B cell (primary cell): ENCODE results near the gene PFN1. TPM values are rescaled to one million over a fixed set of nuclear protein-coding genes. Genes with fewer than 3 reads are reported as not detected.

Experiments
- ATAC-seq: fragments of 200-7000 bp; cut with Tn5 transposase; one replicate; pipeline ENCODE4 v1.10.0; 2021; ENCODE audit warnings: low read depth, mild to moderate bottlenecking, moderate number of reproducible peaks, moderate library complexity
- CTCF ChIA-PET: fragments of 350-600 bp; sonication (Branson Sonifier 250); formaldehyde crosslinking; loops from one replicate; lab custom pipeline; 2021; ENCODE audit warnings: antibody characterized with exemption, inconsistent platforms; lab: Charles Lee
- POLR2A ChIA-PET: fragments of 350-600 bp; sonication (Branson Sonifier 250); formaldehyde crosslinking; loops from one replicate; lab custom pipeline; 2021; ENCODE audit warnings: antibody characterized with exemption; lab: Charles Lee
- DNase-seq: peaks from one replicate; pipeline ENCODE4 v3.0.0; 2013
- H2AFZ ChIP-seq: 2 replicates; pipeline ENCODE4 v1.6.1; 2012; ENCODE audit warnings: mild to moderate bottlenecking, low read depth, low read length; ENCODE audit not compliant: insufficient read depth, poor library complexity, severe bottlenecking
- H3K27ac ChIP-seq, 2 donors: 1 replicate in 1 of 2; 2 replicates in 1 of 2; pipeline ENCODE4 v1.5.1; 2012 to 2013; ENCODE audit warnings: low read length in 2 of 2, mild to moderate bottlenecking in 2 of 2, moderate library complexity in 1 of 2
- H3K27me3 ChIP-seq, 4 experiments: fragments of 200-600 bp in 1 of 4; sonication (generic) in 1 of 4; replicated peaks in 1 of 4; 1 replicate in 2 of 4; 2 replicates in 2 of 4; pipeline versions ENCODE4 v1.6.1 to v1.7.0; 2013 to 2016; ENCODE audit warnings: low read length in 3 of 4, mild to moderate bottlenecking in 2 of 4, mixed read lengths in 1 of 4, moderate library complexity in 1 of 4; ENCODE audit not compliant: insufficient read depth in 4 of 4, control insufficient read depth in 3 of 4; ENCODE audit errors: control extremely low read depth in 1 of 4
- H3K36me3 ChIP-seq, 2 experiments: replicated peaks in 1 of 2; 1 replicate in 1 of 2; 2 replicates in 1 of 2; pipeline versions ENCODE4 v1.6.1 to v1.7.1; 2013; ENCODE audit warnings: low read length in 1 of 2; ENCODE audit not compliant: insufficient read depth in 2 of 2, control insufficient read depth in 1 of 2; ENCODE audit errors: control extremely low read depth in 1 of 2, extremely low read depth in 1 of 2
- H3K4me1 ChIP-seq, 2 donors: fragments of 200-600 bp in 1 of 2; sonication (generic) in 1 of 2; 1 replicate in 1 of 2; 2 replicates in 1 of 2; pipeline versions ENCODE4 v1.5.1 to v1.6.1; 2013 to 2017; ENCODE audit warnings: low read length in 2 of 2; ENCODE audit not compliant: control insufficient read depth in 2 of 2, insufficient read depth in 2 of 2
- H3K4me2 ChIP-seq: replicated peaks from 2 replicates; pipeline ENCODE3; 2012; ENCODE audit warnings: mild to moderate bottlenecking, low read depth, low read length; ENCODE audit not compliant: poor library complexity, severe bottlenecking
- H3K4me3 ChIP-seq, 5 experiments: fragments of 200-600 bp in 1 of 5; sonication (generic) in 1 of 5; 1 replicate in 3 of 5; 2 replicates in 2 of 5; pipeline versions ENCODE4 v1.5.1 to v1.7.0; 2011 to 2016; ENCODE audit warnings: low read length in 4 of 5, mild to moderate bottlenecking in 4 of 5, low read depth in 2 of 5, control low read depth in 1 of 5, moderate library complexity in 1 of 5; ENCODE audit not compliant: insufficient read depth in 1 of 5; ENCODE audit errors: control extremely low read depth in 1 of 5, extremely low read depth in 1 of 5
- H3K79me2 ChIP-seq: fragments of 200-600 bp; sonication (generic); one replicate; pipeline ENCODE4 v1.6.0; 2016; ENCODE audit warnings: low read length; ENCODE audit not compliant: control insufficient read depth, insufficient read depth
- H3K9ac ChIP-seq: fragments of 200-600 bp; sonication (generic); 2 replicates; pipeline ENCODE4 v1.6.1; 2017; ENCODE audit warnings: mild to moderate bottlenecking, low read length, moderate library complexity
- H3K9me3 ChIP-seq, 3 donors: one replicate each; pipeline versions ENCODE4 v1.6.1 to v1.7.1; 2013; ENCODE audit warnings: low read length in 2 of 3; ENCODE audit not compliant: control insufficient read depth in 2 of 3, insufficient read depth in 1 of 3; ENCODE audit errors: control extremely low read depth in 1 of 3
- H4K20me1 ChIP-seq: 2 replicates; pipeline ENCODE4 v1.6.0; 2012; ENCODE audit warnings: mild to moderate bottlenecking, low read length; ENCODE audit not compliant: insufficient read depth, control insufficient read depth, poor library complexity, severe bottlenecking
- H3K27ac Mint-ChIP-seq: one replicate; pipeline ENCODE4 v1.8.0; 2021; ENCODE audit warnings: mixed read lengths
- H3K27me3 Mint-ChIP-seq: one replicate; pipeline ENCODE4 v1.8.0; 2021; ENCODE audit warnings: mixed read lengths
- H3K4me1 Mint-ChIP-seq: one replicate; pipeline ENCODE4 v1.8.0; 2021; ENCODE audit warnings: mixed read lengths
- H3K4me3 Mint-ChIP-seq: one replicate; pipeline ENCODE4 v1.8.0; 2021; ENCODE audit warnings: mixed read lengths
- H3K9me3 Mint-ChIP-seq: one replicate; pipeline ENCODE4 v1.8.0; 2022; ENCODE audit warnings: mixed read lengths; ENCODE audit not compliant: insufficient read depth
- EZH2 ChIP-seq: IDR thresholded peaks from 2 replicates; pipeline ENCODE4 v1.6.1; 2012; ENCODE audit warnings: borderline replicate concordance, low read depth, mild to moderate bottlenecking, moderate library complexity, low read length; ENCODE audit not compliant: insufficient read depth, poor library complexity, severe bottlenecking
- WGBS: methylation state at CpG from one replicate; pipeline ENCODE4 v1.1.5; 2013; ENCODE audit warnings: missing lambda C conversion rate; ENCODE audit not compliant: insufficient coverage; 5-methylcytosine and 5-hydroxymethylcytosine counted together
- intact Hi-C: fragments of 100-400 bp; cut with micrococcal nuclease; formaldehyde crosslinking; loops from one replicate; pipeline ENCODE4 v1.10.0; 2022
- polyA plus RNA-seq: library from polyadenylated mRNA; depleted of rRNA; stranded (reverse); fragments of >200 nt; gene quantifications from 2 replicates; pipeline ENCODE4 v1.2.3, GENCODE V29; 2012
- total RNA-seq, 2 donors: library from RNA; stranded (reverse); fragments of 120-200 nt in 1 of 2; gene quantifications; 1 replicate in 1 of 2; 2 replicates in 1 of 2; pipeline versions ENCODE4 v1.2.3 to v1.2.4, GENCODE V29; 2013 to 2022
- TF ChIP-seq, protein P1 (sequence below): fragments of 200-600 bp; IDR thresholded peaks from one replicate; pipeline ENCODE4 v1.8.0; 2022; ENCODE audit warnings: antibody characterized with exemption, mild to moderate bottlenecking

PFN1 gene
- total and polyA plus RNA-seq, 2 donors (not counting 1 experiment from before 2014, with no cell fraction given): 330 to 609 TPM

DNA sequence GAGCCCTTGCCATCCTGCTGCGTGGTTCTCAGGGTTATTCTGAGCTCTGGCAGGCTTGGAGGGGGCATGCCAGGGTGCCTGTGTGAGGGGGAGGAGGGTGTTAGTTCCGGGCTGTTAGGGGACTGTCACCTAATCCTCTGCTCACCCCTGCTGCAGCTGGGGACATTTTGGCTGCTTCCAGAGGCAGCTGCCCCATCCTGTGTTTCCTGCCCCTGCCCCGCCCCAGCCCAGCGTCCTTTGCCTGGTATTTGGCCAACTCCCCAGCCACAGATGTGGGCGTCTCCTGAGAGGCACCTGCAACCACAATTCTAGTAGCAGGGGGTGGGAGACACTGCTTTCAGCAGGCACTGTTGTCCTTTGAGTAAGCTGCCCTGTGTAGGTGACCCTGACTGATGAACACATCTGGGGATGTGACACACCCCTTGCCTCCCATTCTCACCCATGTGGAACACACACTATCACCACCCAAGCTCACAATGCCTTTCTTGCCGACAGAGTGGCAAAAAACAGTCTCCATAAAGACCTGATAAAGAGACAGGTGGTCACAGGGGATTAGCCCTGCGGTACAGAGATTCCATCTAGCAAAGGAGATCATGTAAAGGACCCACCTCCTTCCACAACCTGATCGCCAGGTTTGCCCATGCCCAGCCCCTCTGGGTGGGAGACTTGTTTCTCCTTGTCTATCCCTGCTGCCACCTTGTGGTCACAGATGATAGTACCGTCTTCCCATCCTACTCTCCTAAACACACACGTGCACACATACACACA is 45.1 kb downstream of the PFN1 start, which contains the start of gene CHRNE:
Gene CHRNE (minus strand): TSS at position 48 of the 768 bp plus-strand sequence. CDS start 35 bp downstream, at position 13.
- H3K27ac Mint-ChIP-seq: peak within 1 kb of the TSS; percentile 82
- peak; percentile 87 for DNase-seq

More for the DNA sequence above, 45.1 kb downstream of the PFN1 start, which contains the start of gene CHRNE:
- peak within 1 kb of the TSS; percentile 98 for H3K4me2 ChIP-seq
- ChIA-PET CTCF (interaction anchor here (0.6 to 4.0 kb wide), 24 partner anchors 10 to 705 kb away, joined by 3 to 15 read pairs (median 4); partner anchors contain the start of genes GLTPD2, RNF167, SLC25A11 and SPAG7), POLR2A (interaction anchor here (0.5 to 2.0 kb wide), 4 partner anchors 37 to 183 kb away, joined by 3 to 7 read pairs (median 5); partner anchors contain the start of genes RNF167, SLC25A11 and SPAG7)
- H3K79me2 ChIP-seq: no peaks in the 10 kb centered on the region
- H4K20me1 ChIP-seq: no peaks in the 10 kb centered on the region
- Mint-ChIP-seq H3K27me3 (peaks cover 7% of the 10 kb centered on the region), H3K9me3 (no peaks in the 10 kb centered on the region), H3K4me3 (peak within 1 kb of the TSS; percentile 72), H3K4me1 (peaks cover 45% of the 10 kb centered on the region)
- peaks cover 45 to 53% of the 10 kb centered on the region in 2 donors for H3K4me1 ChIP-seq
- no peak within 1 kb of the TSS for H3K9ac ChIP-seq
- H3K9me3 ChIP-seq: peaks cover 0 to 25% (median 0%) of the 10 kb centered on the region in 3 donors
- H3K4me3 ChIP-seq: peak within 1 kb of the TSS in 1 of 5 experiments; percentile 38
- peak within 1 kb of the TSS in 1 of 2 donors; percentile 22 for H3K27ac ChIP-seq
- no peak within 1 kb of the TSS for H2AFZ ChIP-seq
- H3K36me3 ChIP-seq: no peaks in the 10 kb centered on the region
- intact Hi-C loops: loop anchor here (1.0 to 5.0 kb wide), 2 partner anchors 193 to 336 kb away; partner anchors contain the start of gene ARRB2
- WGBS: 0% methylated on average over 8 of the region's 10 CpGs
- ATAC-seq: peak; percentile 38
- H3K27me3 ChIP-seq: peaks cover 0 to 29% (median 10%) of the 10 kb centered on the region in 4 experiments
- TF ChIP-seq, protein P1, sequence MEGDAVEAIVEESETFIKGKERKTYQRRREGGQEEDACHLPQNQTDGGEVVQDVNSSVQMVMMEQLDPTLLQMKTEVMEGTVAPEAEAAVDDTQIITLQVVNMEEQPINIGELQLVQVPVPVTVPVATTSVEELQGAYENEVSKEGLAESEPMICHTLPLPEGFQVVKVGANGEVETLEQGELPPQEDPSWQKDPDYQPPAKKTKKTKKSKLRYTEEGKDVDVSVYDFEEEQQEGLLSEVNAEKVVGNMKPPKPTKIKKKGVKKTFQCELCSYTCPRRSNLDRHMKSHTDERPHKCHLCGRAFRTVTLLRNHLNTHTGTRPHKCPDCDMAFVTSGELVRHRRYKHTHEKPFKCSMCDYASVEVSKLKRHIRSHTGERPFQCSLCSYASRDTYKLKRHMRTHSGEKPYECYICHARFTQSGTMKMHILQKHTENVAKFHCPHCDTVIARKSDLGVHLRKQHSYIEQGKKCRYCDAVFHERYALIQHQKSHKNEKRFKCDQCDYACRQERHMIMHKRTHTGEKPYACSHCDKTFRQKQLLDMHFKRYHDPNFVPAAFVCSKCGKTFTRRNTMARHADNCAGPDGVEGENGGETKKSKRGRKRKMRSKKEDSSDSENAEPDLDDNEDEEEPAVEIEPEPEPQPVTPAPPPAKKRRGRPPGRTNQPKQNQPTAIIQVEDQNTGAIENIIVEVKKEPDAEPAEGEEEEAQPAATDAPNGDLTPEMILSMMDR: peak; percentile 83
- TF ChIP-seq EZH2: no peak
